Measurements from ENCODE around the gene CELF1.

CELF1 gene

DNA sequence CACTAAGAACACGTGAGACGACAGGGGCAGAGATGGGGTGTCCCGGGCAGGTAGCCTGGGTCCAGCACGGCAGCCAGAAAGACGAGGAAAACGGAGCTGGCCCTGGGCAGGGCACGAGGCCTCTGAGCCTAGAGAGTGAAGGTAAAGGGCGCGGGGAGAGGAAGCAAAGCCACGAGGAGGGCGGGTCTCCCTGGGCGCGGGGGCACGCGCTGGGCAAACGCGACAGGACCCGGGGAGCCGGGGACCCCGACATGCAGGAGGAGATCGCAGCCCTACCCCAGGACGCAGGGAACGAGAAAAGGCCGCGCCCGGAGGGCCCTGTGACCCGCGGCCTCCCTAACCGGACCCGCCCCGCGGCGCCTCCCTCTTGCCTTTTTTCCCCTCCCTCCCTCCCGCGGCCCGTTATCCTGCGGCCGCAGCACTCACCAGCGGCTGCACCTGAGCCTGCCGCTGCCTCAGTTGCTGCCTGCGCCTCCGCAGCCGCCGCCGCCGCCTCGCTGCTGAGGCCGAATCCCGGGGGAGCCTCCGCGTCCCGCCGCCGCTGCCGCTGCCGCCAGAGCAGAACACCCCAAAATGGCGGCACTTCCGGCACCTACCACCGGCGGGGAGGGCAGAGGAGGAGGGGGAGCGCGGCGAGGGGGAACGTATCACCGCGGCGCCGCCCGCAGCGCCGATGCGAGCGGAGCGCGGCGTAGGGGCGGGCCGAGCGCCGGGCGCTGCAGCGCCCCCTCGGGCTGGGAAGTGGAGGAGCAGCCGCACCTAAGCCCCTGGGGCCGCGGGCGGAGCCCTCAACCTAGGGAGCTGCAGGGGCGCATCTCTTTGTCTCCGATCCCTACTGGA, at the start of gene CELF1:
Gene CELF1 (minus strand): TSS at position 567 of the 840 bp plus-strand sequence. CDS start 53,609 bp downstream, outside the sequence.
- Histone ChIP-seq H3K9ac (ENCODE audit: low read length) (peak within 1 kb of the TSS; percentile 78), H3K4me1 (ENCODE audit: control insufficient read depth, insufficient read depth, low read length) (peaks cover 8% of the 10 kb centered on the region), H3K27me3 (ENCODE audit: control insufficient read depth, insufficient read depth, low read length) (no peaks in the 10 kb centered on the region)

DNA sequence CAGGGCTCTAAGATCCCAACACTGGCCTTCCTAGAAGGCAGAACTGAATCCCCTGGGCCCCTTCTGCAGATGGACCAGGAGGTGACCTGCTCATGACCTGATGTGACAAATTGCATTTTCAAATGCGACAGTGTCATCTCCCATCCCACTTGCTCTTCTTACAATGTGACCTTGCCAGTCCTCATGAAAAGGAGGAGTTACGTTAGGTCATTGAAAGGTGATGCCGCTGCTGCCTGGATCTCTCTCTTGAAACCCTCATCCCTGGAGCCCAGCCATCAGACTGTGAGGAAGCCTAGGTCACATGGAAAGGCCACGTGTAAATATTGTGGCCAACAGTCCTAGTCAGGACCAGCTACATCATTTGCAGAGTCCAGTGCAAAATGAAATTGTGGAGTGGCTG, 47.0 kb upstream of the CELF1 start:
- Histone ChIP-seq H3K4me1 (ENCODE audit: control insufficient read depth, insufficient read depth, low read length) (no peaks in the 10 kb centered on the region), H3K9ac (ENCODE audit: low read length) (no peak overlapping the region), H3K27ac (ENCODE audit: low read depth, low read length) (no peak overlapping the region), H3K36me3 (ENCODE audit: control insufficient read depth, insufficient read depth, low read length) (no peaks in the 10 kb centered on the region), H3K27me3 (ENCODE audit: control insufficient read depth, insufficient read depth, low read length) (peaks cover 3% of the 10 kb centered on the region), H3K4me3 (ENCODE audit: low read length) (no peak overlapping the region)

More for the DNA sequence above, at the start of gene CELF1:
- Histone ChIP-seq H3K4me3 (ENCODE audit: low read length) (peak within 1 kb of the TSS; percentile 99), H3K27ac (ENCODE audit: low read depth, low read length) (peak within 1 kb of the TSS; percentile 89), H3K36me3 (ENCODE audit: control insufficient read depth, insufficient read depth, low read length) (no peaks in the 10 kb centered on the region)

DNA sequence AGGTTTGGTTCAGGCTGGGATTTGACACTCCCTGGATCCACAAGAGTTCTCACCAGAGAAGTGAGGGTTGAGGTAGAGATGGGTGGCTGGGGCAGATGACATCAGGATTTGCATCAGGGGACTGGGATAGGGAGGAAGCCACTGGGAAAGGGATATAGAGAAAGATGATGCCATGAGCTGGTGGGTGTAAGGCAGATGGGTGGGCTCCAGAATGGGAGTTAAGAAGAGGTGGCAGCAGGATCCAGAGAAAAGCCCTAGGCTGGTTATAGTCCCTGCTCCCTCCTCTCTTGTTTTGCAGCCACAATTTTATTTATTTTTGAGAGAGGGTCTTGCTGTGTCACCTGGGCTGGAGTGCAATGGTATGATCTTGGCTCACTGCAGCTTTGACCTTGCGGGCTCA, 43.0 kb upstream of the CELF1 start:
- H3K27ac ChIP-seq (ENCODE audit: low read depth, low read length): no peak overlapping the region
- no peaks in the 10 kb centered on the region for H3K36me3 ChIP-seq (ENCODE audit: control insufficient read depth, insufficient read depth, low read length)
- peaks cover 18% of the 10 kb centered on the region for H3K27me3 ChIP-seq (ENCODE audit: control insufficient read depth, insufficient read depth, low read length)
- H3K4me3 ChIP-seq (ENCODE audit: low read length): no peak overlapping the region
- no peaks in the 10 kb centered on the region for H3K4me1 ChIP-seq (ENCODE audit: control insufficient read depth, insufficient read depth, low read length)
- H3K9ac ChIP-seq (ENCODE audit: low read length): no peak overlapping the region

DNA sequence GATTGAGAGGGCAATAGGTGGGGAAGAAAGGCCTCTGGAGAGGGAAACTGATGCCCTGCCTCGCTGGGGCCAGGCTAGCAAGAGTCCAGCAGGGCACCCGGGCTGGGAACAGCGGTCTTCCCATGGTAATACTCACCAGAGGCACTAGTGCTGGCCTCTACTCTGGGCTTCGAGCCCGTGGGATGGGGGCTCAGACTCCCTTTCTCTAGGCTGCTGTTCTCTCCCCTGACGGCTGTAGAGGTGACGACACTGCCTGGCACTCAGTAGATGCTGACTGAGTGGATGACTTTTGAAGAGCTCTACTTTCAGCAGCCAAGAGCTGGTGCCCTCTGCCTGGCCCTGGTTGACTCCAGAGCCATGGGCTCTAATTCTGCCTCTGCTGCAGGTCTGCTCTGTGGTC, 42.1 kb upstream of the CELF1 start:
- no peaks in the 10 kb centered on the region for H3K36me3 ChIP-seq (ENCODE audit: control insufficient read depth, insufficient read depth, low read length)
- no peak overlapping the region for H3K27ac ChIP-seq (ENCODE audit: low read depth, low read length)
- no peaks in the 10 kb centered on the region for H3K4me1 ChIP-seq (ENCODE audit: control insufficient read depth, insufficient read depth, low read length)
- H3K9ac ChIP-seq (ENCODE audit: low read length): no peak overlapping the region
- no peak overlapping the region for H3K4me3 ChIP-seq (ENCODE audit: low read length)
- H3K27me3 ChIP-seq (ENCODE audit: control insufficient read depth, insufficient read depth, low read length): peaks cover 18% of the 10 kb centered on the region

DNA sequence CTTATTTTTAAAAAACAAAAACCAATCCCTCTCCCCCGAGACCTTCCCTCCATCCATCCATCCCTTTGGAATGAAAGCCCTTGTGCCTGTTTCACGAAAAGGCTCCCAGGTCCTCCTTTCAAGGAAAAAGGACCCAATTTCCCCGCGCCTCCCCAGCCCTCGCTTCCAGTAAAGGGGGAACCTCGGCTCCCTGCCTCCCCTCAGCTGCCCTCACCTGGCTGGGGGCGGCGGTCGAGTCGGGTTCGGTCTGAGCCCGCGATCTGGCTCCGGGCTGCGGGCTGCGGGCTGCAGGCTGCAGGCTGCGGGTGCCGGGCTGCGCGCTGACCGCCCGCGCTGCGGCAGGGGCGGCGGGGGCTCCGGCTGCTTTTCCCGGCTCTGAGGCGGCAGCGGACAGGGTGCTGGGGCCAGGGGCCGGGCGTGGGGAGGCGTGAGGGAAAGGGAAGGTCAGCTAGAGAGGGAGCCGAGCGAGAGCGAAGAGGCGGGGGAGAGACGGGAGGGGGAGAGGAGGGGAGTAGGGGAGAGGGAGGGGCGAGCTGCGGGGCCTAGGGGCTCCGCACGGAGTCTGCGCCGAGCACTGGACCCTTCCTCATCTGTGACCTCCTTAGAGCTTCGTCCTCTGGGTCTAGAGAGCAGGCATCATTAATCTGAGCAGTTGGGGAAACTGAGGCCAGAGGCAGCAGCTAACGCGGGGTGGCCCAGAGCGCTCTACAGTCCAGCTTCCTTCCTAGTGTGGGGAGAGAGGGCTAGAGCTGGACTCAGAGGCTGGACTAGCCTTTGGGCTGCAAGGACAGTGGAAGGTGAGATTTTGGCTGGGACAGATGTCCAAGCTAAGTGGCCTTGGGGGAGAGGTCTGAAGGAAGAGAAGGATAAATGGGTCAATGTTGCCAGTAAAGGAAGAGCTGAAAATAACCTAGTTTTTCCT, 41.3 kb upstream of the CELF1 start, which contains the start of gene C1QTNF4:
Gene C1QTNF4 (minus strand): TSS at position 478 of the 922 bp plus-strand sequence. CDS start 3,601 bp downstream, outside the sequence.
- no peak within 1 kb of the TSS for H3K27ac ChIP-seq (ENCODE audit: low read depth, low read length)
- H3K4me1 ChIP-seq (ENCODE audit: control insufficient read depth, insufficient read depth, low read length): no peaks in the 10 kb centered on the region
- no peak within 1 kb of the TSS for H3K4me3 ChIP-seq (ENCODE audit: low read length)
- H3K36me3 ChIP-seq (ENCODE audit: control insufficient read depth, insufficient read depth, low read length): no peaks in the 10 kb centered on the region
- no peak within 1 kb of the TSS for H3K9ac ChIP-seq (ENCODE audit: low read length)
- peaks cover 18% of the 10 kb centered on the region for H3K27me3 ChIP-seq (ENCODE audit: control insufficient read depth, insufficient read depth, low read length)

DNA sequence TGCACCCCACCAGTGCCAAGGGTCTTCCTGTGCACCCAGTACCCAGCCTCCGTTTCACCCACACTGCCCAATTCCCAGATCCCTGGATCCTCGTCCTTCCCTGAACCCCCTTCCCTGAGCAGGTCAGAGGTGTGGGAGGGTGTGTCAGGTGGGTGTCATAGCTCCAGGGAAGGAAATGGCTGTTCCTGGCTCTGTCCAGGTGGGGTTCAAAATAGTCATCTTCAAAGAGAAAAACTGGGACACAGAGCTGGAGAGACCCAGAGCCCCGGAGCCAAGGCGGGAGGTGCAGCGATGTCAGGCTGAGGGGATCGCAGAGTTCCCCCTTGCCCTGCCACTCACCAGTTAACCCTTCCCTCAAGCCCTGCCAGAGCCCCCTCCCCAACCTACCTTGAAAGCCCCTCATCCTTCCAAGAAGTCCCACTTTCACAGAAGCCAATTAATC, 40.6 kb upstream of the CELF1 start:
- no peak overlapping the region for H3K27ac ChIP-seq (ENCODE audit: low read depth, low read length)
- no peak overlapping the region for H3K9ac ChIP-seq (ENCODE audit: low read length)
- H3K4me1 ChIP-seq (ENCODE audit: control insufficient read depth, insufficient read depth, low read length): no peaks in the 10 kb centered on the region
- H3K4me3 ChIP-seq (ENCODE audit: low read length): no peak overlapping the region
- no peaks in the 10 kb centered on the region for H3K36me3 ChIP-seq (ENCODE audit: control insufficient read depth, insufficient read depth, low read length)
- H3K27me3 ChIP-seq (ENCODE audit: control insufficient read depth, insufficient read depth, low read length): peaks cover 18% of the 10 kb centered on the region

DNA sequence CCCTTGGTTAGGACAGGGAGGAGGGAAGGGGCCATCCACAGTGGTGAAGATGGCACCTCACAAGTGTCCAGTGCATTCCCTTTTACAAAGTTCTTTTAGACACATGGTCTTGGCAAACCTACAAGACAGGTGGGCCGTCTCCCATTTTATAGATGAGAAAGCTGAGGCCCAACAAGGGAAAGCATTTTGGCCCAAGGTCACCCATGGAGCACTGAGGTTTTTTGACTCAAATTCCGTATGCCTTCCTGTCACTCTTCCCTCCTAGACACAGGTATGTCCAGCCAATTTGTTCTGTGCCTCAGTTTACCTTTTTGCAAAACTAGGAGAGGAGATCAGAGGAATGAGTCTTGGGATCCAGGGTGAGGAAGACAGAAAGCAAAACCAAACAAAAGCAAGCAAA, 40.0 kb upstream of the CELF1 start:
- peaks cover 18% of the 10 kb centered on the region for H3K27me3 ChIP-seq (ENCODE audit: control insufficient read depth, insufficient read depth, low read length)
- H3K9ac ChIP-seq (ENCODE audit: low read length): no peak overlapping the region

DNA sequence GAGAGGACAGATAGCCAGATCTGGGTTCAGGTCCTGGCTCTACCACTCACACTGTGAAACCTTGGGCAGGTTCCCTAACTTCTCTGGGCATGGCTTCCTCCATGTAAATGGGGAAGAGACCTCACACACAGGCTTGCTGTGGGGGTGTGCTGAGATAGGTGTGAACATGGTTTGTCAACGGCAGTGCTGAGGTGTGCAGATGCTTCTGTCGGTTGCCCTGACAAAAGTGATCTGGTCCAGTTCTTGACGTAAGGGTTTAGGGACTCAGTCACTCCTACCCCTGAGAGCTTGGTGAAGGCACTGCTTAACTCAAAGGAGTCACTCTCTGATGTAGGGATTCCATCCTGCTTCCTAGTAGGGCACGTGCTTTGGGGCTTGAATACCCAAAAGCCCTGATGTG, 39.3 kb upstream of the CELF1 start:
- Histone ChIP-seq H3K4me3 (ENCODE audit: low read length) (no peak overlapping the region), H3K27ac (ENCODE audit: low read depth, low read length) (no peak overlapping the region), H3K4me1 (ENCODE audit: control insufficient read depth, insufficient read depth, low read length) (no peaks in the 10 kb centered on the region), H3K27me3 (ENCODE audit: control insufficient read depth, insufficient read depth, low read length) (peaks cover 18% of the 10 kb centered on the region), H3K36me3 (ENCODE audit: control insufficient read depth, insufficient read depth, low read length) (no peaks in the 10 kb centered on the region), H3K9ac (ENCODE audit: low read length) (no peak overlapping the region)

More for the DNA sequence above, 40.0 kb upstream of the CELF1 start:
- H3K4me3 ChIP-seq (ENCODE audit: low read length): no peak overlapping the region
- H3K36me3 ChIP-seq (ENCODE audit: control insufficient read depth, insufficient read depth, low read length): no peaks in the 10 kb centered on the region
- no peak overlapping the region for H3K27ac ChIP-seq (ENCODE audit: low read depth, low read length)
- H3K4me1 ChIP-seq (ENCODE audit: control insufficient read depth, insufficient read depth, low read length): no peaks in the 10 kb centered on the region

DNA sequence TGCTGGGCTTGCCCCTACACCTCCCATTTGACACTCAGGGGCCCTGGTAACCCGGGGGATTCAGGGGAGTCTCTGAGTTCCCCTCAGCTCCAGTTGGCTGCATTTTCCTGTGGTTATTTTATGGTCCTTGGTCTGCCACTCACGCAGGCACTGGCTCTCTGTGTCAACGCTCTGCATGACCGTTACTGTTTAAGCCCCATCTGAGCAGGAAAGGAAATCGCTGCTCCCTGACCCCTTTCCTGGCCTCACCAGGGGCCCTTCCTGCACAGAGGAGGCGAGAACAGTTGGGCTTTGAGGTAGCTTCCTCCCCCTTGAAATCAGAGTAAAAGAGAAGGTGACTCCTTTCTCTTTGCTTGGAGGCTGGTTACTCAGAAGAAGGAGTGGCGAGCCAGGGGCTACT, 38.8 kb upstream of the CELF1 start:
- no peaks in the 10 kb centered on the region for H3K36me3 ChIP-seq (ENCODE audit: control insufficient read depth, insufficient read depth, low read length)
- H3K4me3 ChIP-seq (ENCODE audit: low read length): no peak overlapping the region
- H3K27me3 ChIP-seq (ENCODE audit: control insufficient read depth, insufficient read depth, low read length): peaks cover 18% of the 10 kb centered on the region
- no peaks in the 10 kb centered on the region for H3K4me1 ChIP-seq (ENCODE audit: control insufficient read depth, insufficient read depth, low read length)
- no peak overlapping the region for H3K27ac ChIP-seq (ENCODE audit: low read depth, low read length)
- no peak overlapping the region for H3K9ac ChIP-seq (ENCODE audit: low read length)

DNA sequence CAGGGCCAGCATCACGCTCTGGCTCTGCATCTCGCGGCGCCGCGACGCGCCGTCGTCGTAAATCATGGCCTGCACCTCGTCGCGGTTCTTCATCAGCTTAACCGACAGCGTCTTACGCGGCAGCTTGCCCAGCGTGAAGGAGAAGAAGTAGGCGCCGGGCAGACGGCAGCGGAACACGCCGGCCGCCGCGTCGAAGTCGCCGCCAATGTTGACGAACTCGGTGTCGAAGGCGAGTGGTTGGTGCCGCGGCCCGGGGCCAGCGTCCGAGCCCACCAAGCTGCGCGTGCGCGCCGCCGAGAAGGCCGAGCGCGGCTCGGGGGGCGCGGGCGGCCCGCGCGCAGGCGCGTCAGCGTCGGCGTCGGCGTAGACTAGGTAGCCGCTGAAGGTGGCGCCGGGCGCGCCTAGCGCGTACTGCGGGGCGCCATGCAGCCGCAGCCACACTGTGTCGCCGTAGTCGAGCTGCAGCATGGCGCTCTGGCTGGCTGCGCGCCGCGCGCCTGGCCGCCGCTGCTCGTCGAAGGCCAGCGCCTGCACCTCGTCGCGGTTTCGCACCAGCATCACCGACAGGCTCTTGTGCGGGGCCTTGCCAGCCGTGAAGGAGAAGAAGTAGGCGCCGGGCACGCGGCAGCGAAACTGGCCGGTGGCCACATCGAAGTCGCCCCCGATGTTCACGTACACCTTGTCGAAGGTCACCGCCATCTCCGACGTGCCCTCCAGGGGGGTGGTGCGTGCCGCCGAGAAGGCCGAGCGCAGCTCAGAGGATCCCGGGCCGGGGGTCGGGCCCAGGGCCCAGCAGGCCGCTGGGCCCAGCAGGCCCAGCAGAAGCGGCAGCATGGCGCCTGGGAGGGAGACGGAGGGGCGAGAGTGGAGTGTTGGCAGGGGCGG, 37.3 kb upstream of the CELF1 start:
- Histone ChIP-seq H3K4me1 (ENCODE audit: control insufficient read depth, insufficient read depth, low read length) (no peaks in the 10 kb centered on the region), H3K36me3 (ENCODE audit: control insufficient read depth, insufficient read depth, low read length) (no peaks in the 10 kb centered on the region), H3K4me3 (ENCODE audit: low read length) (peak overlapping the region; percentile 52), H3K27me3 (ENCODE audit: control insufficient read depth, insufficient read depth, low read length) (peaks cover 18% of the 10 kb centered on the region), H3K27ac (ENCODE audit: low read depth, low read length) (peak overlapping the region; percentile 4), H3K9ac (ENCODE audit: low read length) (no peak overlapping the region)

DNA sequence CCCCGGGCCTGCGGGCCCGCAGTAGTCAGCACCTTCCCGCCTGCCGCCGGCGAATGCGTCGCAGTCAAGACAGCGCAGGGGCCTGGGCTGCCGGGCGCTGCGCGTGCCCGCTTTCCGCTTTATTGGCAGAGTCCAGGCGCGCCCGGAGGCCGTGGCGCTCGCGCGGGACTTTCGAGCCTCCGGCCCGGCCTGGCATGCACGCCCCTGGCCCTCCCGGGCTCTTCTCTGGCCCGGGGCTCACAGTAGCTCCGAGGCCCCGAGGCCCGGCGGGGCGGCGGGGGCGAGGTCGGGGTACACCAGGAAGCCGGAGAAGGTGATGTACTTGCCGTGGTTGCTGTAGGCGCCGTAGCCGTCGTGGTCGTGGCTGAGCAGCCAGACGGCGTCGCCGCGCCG, 36.6 kb upstream of the CELF1 start:
- H3K4me3 ChIP-seq (ENCODE audit: low read length): peak overlapping the region; percentile 52
- peaks cover 13% of the 10 kb centered on the region for H3K27me3 ChIP-seq (ENCODE audit: control insufficient read depth, insufficient read depth, low read length)
- no peaks in the 10 kb centered on the region for H3K4me1 ChIP-seq (ENCODE audit: control insufficient read depth, insufficient read depth, low read length)
- H3K36me3 ChIP-seq (ENCODE audit: control insufficient read depth, insufficient read depth, low read length): no peaks in the 10 kb centered on the region
- H3K27ac ChIP-seq (ENCODE audit: low read depth, low read length): peak overlapping the region; percentile 4
- no peak overlapping the region for H3K9ac ChIP-seq (ENCODE audit: low read length)

Measured in rectal smooth muscle tissue (tissue), 1 donor.